ENCODE results near the gene CCDC80.
A peak's percentile ranks its signal among the peaks of the same experiment; 100 is the strongest.

The CCDC80 gene

GRCh38 chr3:112597945-112598344, 43.0 kb downstream of the CCDC80 start:
- TF ChIP-seq CTCF (IDR thresholded peaks at IDR 0.05; ENCODE audit: low read depth, low read length, missing control alignments): no peak
- no peak for DNase-seq (ENCODE audit: low read depth)
- no peak overlapping the region for H3K4me3 ChIP-seq (ENCODE audit: low read depth, low read length)

DNA sequence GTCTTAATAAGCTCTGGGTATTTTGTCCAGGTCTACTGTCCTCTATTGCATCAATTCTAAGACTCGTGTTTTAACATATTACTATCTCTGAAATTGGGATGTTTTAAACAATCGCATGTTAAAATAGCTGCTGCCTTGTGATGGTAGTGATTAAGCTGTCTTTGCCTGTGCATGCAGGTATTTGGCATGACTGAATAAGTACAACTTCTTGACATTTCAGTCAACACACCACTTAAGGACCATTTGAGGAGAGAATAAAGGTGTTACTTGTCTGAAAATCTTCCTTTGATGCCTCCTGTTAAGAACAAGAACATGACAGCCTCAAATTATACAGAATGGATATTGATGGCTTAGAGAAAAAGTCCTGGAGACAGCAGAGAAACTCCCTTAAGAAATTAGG, 46.1 kb downstream of the CCDC80 start:
- no peak for TF ChIP-seq CTCF (IDR thresholded peaks at IDR 0.05; ENCODE audit: low read depth, low read length, missing control alignments)
- no peak overlapping the region for H3K4me3 ChIP-seq (ENCODE audit: low read depth, low read length)
- DNase-seq (ENCODE audit: low read depth): no peak

DNA sequence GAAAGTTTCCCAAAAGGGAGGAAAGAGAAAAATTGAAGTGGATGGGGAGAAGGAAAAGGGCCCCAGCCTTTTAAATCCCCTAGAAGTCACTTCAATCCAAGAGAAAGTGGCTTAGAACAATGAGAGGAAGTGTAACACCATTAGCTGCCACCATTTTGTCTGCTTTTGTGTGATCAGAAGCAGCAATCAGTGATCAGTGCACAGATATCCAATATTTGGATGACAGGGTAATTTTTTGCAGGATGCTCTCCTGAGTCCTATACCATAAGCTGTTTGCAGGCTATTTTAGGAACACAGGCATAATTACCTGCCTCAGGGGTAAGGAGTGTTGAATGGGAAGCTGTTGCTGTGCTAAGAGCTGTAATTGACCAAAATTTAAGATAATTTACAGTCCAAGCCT, 47.7 kb downstream of the CCDC80 start:
- TF ChIP-seq CTCF (IDR thresholded peaks at IDR 0.05; ENCODE audit: low read depth, low read length, missing control alignments): no peak

GRCh38 chr3:112587336-112587735, 53.6 kb downstream of the CCDC80 start:
- H3K4me3 ChIP-seq (ENCODE audit: low read depth, low read length): no peak overlapping the region
- TF ChIP-seq CTCF (IDR thresholded peaks at IDR 0.05; ENCODE audit: low read depth, low read length, missing control alignments): no peak

More for the DNA sequence above, 47.7 kb downstream of the CCDC80 start:
- no peak for DNase-seq (ENCODE audit: low read depth)
- H3K4me3 ChIP-seq (ENCODE audit: low read depth, low read length): no peak overlapping the region

DNA sequence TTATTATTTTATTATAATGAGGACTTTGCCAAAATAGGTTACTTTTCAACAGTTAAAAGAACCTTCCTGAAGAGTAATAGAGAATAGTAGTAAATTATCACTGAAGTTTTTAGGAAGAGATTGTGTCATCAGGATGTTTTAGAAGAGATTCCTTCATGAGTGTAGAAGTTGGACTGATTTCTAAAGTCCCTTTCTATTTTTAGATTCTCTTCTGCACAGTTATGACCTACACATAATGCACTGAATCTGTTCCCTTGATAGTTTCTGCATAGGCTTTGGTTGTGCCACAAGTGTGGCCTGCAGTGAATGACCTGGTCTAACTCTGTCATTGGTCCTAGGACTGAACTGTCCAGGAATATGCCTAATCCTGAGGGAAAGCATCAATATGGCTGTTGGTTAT, 55.2 kb downstream of the CCDC80 start:
- DNase-seq (ENCODE audit: low read depth): no peak
- no peak overlapping the region for H3K4me3 ChIP-seq (ENCODE audit: low read depth, low read length)
- TF ChIP-seq CTCF (IDR thresholded peaks at IDR 0.05; ENCODE audit: low read depth, low read length, missing control alignments): no peak

More at GRCh38 chr3:112587336-112587735, 53.6 kb downstream of the CCDC80 start:
- no peak for DNase-seq (ENCODE audit: low read depth)

DNA sequence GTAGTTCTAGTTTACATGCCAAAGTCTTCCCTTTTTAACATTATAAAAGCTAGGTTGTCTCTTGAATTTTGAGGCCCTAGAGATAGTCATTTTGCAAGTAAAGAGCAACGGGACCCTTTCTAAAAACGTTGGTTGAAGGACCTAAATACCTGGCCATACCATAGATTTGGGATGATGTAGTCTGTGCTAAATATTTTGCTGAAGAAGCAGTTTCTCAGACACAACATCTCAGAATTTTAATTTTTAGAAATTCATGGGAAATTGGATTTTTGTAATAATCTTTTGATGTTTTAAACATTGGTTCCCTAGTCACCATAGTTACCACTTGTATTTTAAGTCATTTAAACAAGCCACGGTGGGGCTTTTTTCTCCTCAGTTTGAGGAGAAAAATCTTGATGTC, 57.8 kb downstream of the CCDC80 start:
- H3K4me3 ChIP-seq (ENCODE audit: low read depth, low read length): no peak overlapping the region
- no peak for DNase-seq (ENCODE audit: low read depth)
- TF ChIP-seq CTCF (IDR thresholded peaks at IDR 0.05; ENCODE audit: low read depth, low read length, missing control alignments): no peak

GRCh38 chr3:112582244-112582874, 58.6 kb downstream of the CCDC80 start:
- TF ChIP-seq CTCF (IDR thresholded peaks at IDR 0.05; ENCODE audit: low read depth, low read length, missing control alignments): peak; percentile 59
- no peak overlapping the region for H3K4me3 ChIP-seq (ENCODE audit: low read depth, low read length)
- DNase-seq (ENCODE audit: low read depth): no peak

Data from GM12864 (cell line).